HEK293 (cell line): ENCODE results near the gene LRRC8D.

Source experiments
- CTCF ChIA-PET: fragments of 350-600 bp; formaldehyde crosslinking; extraction: SDS; loops from one replicate; lab custom pipeline; 2021; ENCODE audit warnings: antibody characterized with exemption; lab: Yijun Ruan, JAX
- POLR2A ChIA-PET: fragments of 300-600 bp; formaldehyde crosslinking; extraction: SDS; loops from one replicate; lab custom pipeline; 2020; ENCODE audit warnings: antibody characterized with exemption, inconsistent platforms; lab: Yijun Ruan, JAX
- H3K27ac ChIP-seq: fragments of 200-500 bp; sonication (Bioruptor generic); 2 replicates; pipeline ENCODE4 v1.5.1; 2014; ENCODE audit warnings: low read depth, low read length, control low read depth, inconsistent platforms; ENCODE audit errors: extremely low read depth
- H3K36me3 ChIP-seq, 2 experiments: fragments of 200-500 bp in 1 of 2; sonication (Bioruptor generic) in 1 of 2; 1 replicate in 1 of 2; 2 replicates in 1 of 2; pipeline ENCODE4 v1.5.1; 2014 to 2017; ENCODE audit warnings: inconsistent platforms in 2 of 2, low read length in 2 of 2; ENCODE audit not compliant: control insufficient read depth in 2 of 2, insufficient read depth in 1 of 2
- H3K4me1 ChIP-seq: fragments of 200-500 bp; sonication (Bioruptor generic); 2 replicates; pipeline ENCODE4 v1.5.1; 2014; ENCODE audit warnings: mild to moderate bottlenecking, low read length, inconsistent platforms; ENCODE audit not compliant: control insufficient read depth, insufficient read depth
- H3K4me3 ChIP-seq: 2 replicates; pipeline ENCODE4 v1.5.1; 2011; ENCODE audit warnings: low read depth, mild to moderate bottlenecking, control low read depth, low read length, moderate library complexity
- H3K9me3 ChIP-seq: fragments of 200-500 bp; sonication (Bioruptor generic); 2 replicates; pipeline ENCODE4 v1.5.1; 2014; ENCODE audit warnings: low read depth, low read length, inconsistent platforms; ENCODE audit not compliant: control insufficient read depth, insufficient read depth
- ATF2 ChIP-seq: fragments of 450-650 bp; formaldehyde crosslinking; IDR thresholded peaks from 2 replicates; pipeline ENCODE4 v1.5.1; 2016; ENCODE audit warnings: missing biosample characterization, missing genetic modification characterization, low read depth
- BCL11B ChIP-seq: fragments of 450-650 bp; formaldehyde crosslinking; IDR thresholded peaks from 2 replicates; pipeline ENCODE4 v1.5.1; 2016; ENCODE audit warnings: low read depth, missing biosample characterization, missing genetic modification characterization
- EGR2 ChIP-seq: fragments of 450-650 bp; formaldehyde crosslinking; IDR thresholded peaks from 2 replicates; pipeline ENCODE4 v1.5.1; 2016; ENCODE audit warnings: low read depth, missing biosample characterization, missing genetic modification characterization
- GFI1B ChIP-seq: fragments of 450-650 bp; formaldehyde crosslinking; IDR thresholded peaks from 2 replicates; pipeline ENCODE4 v1.5.1; 2016; ENCODE audit warnings: missing biosample characterization, missing genetic modification characterization
- GLI2 ChIP-seq: fragments of 450-650 bp; formaldehyde crosslinking; IDR thresholded peaks from 2 replicates; pipeline ENCODE4; 2017; ENCODE audit warnings: missing biosample characterization, missing genetic modification characterization, low read depth, borderline replicate concordance
- HOXC10 ChIP-seq: sonication (generic); formaldehyde crosslinking; IDR thresholded peaks from 2 replicates; pipeline ENCODE4 v1.8.1; 2023; ENCODE audit warnings: mild to moderate bottlenecking, missing genetic modification reagents
- KLF9 ChIP-seq: fragments of 450-650 bp; formaldehyde crosslinking; IDR thresholded peaks from 2 replicates; pipeline ENCODE4 v1.5.1; 2016; ENCODE audit warnings: missing biosample characterization, missing genetic modification characterization, low read depth
- OSR2 ChIP-seq: fragments of 450-650 bp; formaldehyde crosslinking; IDR thresholded peaks from 2 replicates; pipeline ENCODE4 v1.5.1; 2016; ENCODE audit warnings: missing biosample characterization, missing genetic modification characterization
- OVOL3 ChIP-seq: fragments of 450-650 bp; formaldehyde crosslinking; IDR thresholded peaks from 2 replicates; pipeline ENCODE4 v1.5.1; 2016; ENCODE audit warnings: missing biosample characterization, missing genetic modification characterization
- SCRT2 ChIP-seq: fragments of 450-650 bp; formaldehyde crosslinking; IDR thresholded peaks from 2 replicates; pipeline ENCODE4 v1.5.1; 2016; ENCODE audit warnings: missing biosample characterization, missing genetic modification characterization
- ZNF19 ChIP-seq: fragments of 450-650 bp; formaldehyde crosslinking; IDR thresholded peaks from 2 replicates; pipeline ENCODE4; 2016; ENCODE audit warnings: missing biosample characterization, missing genetic modification characterization, low read depth
- ZNF211 ChIP-seq: fragments of 450-650 bp; formaldehyde crosslinking; IDR thresholded peaks from 2 replicates; pipeline ENCODE4 v1.5.1; 2016; ENCODE audit warnings: low read depth, missing biosample characterization, missing genetic modification characterization
- ZNF274 ChIP-seq, 2 experiments: fragments of 200-500 bp in 1 of 2; fragments of 450-650 bp in 1 of 2; sonication (Bioruptor generic) in 1 of 2; formaldehyde crosslinking in 1 of 2; IDR thresholded peaks; 2 replicates each; pipeline versions ENCODE4 v1.5.1 to v1.6.1; 2014 to 2016; ENCODE audit warnings: borderline replicate concordance in 1 of 2, inconsistent platforms in 1 of 2, low read length in 1 of 2, missing biosample characterization in 1 of 2, missing genetic modification characterization in 1 of 2
- ZNF311 ChIP-seq: fragments of 450-650 bp; formaldehyde crosslinking; IDR thresholded peaks from 2 replicates; pipeline ENCODE4 v1.5.1; 2017; ENCODE audit warnings: missing biosample characterization, missing genetic modification characterization, borderline replicate concordance
- ZNF324 ChIP-seq: fragments of 450-650 bp; formaldehyde crosslinking; IDR thresholded peaks from 2 replicates; pipeline ENCODE4 v1.5.1; 2016; ENCODE audit warnings: missing biosample characterization, missing genetic modification characterization
- ZNF354C ChIP-seq: fragments of 450-650 bp; formaldehyde crosslinking; IDR thresholded peaks from 2 replicates; pipeline ENCODE4 v1.5.1; 2016; ENCODE audit warnings: missing biosample characterization, missing genetic modification characterization, low read depth, borderline replicate concordance
- ZNF366 ChIP-seq: fragments of 450-650 bp; formaldehyde crosslinking; conservative IDR thresholded peaks from 2 replicates; pipeline ENCODE4 v1.5.1; 2016; ENCODE audit warnings: missing biosample characterization, missing genetic modification characterization
- ZNF621 ChIP-seq: fragments of 450-650 bp; formaldehyde crosslinking; IDR thresholded peaks from 2 replicates; pipeline ENCODE4 v1.5.1; 2017; ENCODE audit warnings: missing biosample characterization, missing genetic modification characterization
- ZNF670 ChIP-seq: fragments of 450-650 bp; formaldehyde crosslinking; IDR thresholded peaks from 2 replicates; pipeline ENCODE4 v1.5.1; 2016; ENCODE audit warnings: missing biosample characterization, missing genetic modification characterization, low read depth
- ZNF837 ChIP-seq: fragments of 450-650 bp; formaldehyde crosslinking; IDR thresholded peaks from 2 replicates; pipeline ENCODE4 v1.5.1; 2016; ENCODE audit warnings: missing biosample characterization, missing genetic modification characterization
- TF ChIP-seq, protein P1 (sequence below): fragments of 450-650 bp; IDR thresholded peaks from 2 replicates; pipeline ENCODE4 v1.5.1; 2018; ENCODE audit warnings: missing biosample characterization, missing genetic modification characterization
- TF ChIP-seq, protein P2 (sequence below): fragments of 450-650 bp; formaldehyde crosslinking; conservative IDR thresholded peaks from 2 replicates; pipeline ENCODE4 v1.5.1; 2016; ENCODE audit warnings: low read depth, missing biosample characterization, missing genetic modification characterization
- TF ChIP-seq, protein P3 (sequence below): fragments of 450-650 bp; formaldehyde crosslinking; IDR thresholded peaks from 2 replicates; pipeline ENCODE4 v1.5.1; 2016; ENCODE audit warnings: missing biosample characterization, missing genetic modification characterization

LRRC8D gene

GRCh38 chr1:89907727-89908212, 86.9 kb downstream of the LRRC8D start:
- CTCF ChIA-PET = interaction anchor here (0.5 kb wide), 1 partner anchor 67 kb away, joined by 3 read pairs; no protein-coding TSS in a partner anchor
- Histone ChIP-seq H3K36me3 (no peaks in the 10 kb centered on the region), H3K9me3 (no peaks in the 10 kb centered on the region), H3K27ac (no peak overlapping the region), H3K4me3 (no peak overlapping the region), H3K4me1 (no peaks in the 10 kb centered on the region; the same call in 1 of the 2 replicates)
- TF ChIP-seq ATF2 = peak; percentile 88
- TF ChIP-seq ZNF274 (IDR thresholded peaks at IDR 0.05; ENCODE audit: low read length) = no peak
- TF ChIP-seq ZNF274 (tag by site-specific recombination; IDR thresholded peaks at IDR 0.05; ENCODE audit: borderline replicate concordance) = no peak
- TF ChIP-seq HOXC10 = no peak
- no peak for TF ChIP-seq ZNF311 (tag by site-specific recombination)
- TF ChIP-seq, protein P1, sequence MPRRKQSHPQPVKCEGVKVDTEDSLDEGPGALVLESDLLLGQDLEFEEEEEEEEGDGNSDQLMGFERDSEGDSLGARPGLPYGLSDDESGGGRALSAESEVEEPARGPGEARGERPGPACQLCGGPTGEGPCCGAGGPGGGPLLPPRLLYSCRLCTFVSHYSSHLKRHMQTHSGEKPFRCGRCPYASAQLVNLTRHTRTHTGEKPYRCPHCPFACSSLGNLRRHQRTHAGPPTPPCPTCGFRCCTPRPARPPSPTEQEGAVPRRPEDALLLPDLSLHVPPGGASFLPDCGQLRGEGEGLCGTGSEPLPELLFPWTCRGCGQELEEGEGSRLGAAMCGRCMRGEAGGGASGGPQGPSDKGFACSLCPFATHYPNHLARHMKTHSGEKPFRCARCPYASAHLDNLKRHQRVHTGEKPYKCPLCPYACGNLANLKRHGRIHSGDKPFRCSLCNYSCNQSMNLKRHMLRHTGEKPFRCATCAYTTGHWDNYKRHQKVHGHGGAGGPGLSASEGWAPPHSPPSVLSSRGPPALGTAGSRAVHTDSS (tag by site-specific recombination) = peak; percentile 52; the same call in 1 of the 2 replicates
- no peak for TF ChIP-seq OVOL3
- POLR2A ChIA-PET = no interaction called here

GRCh38 chr1:89908273-89908671, 87.4 kb downstream of the LRRC8D start:
- Histone ChIP-seq H3K4me3 (no peak overlapping the region), H3K36me3 (no peaks in the 10 kb centered on the region), H3K4me1 (no peaks in the 10 kb centered on the region; the same call in 1 of the 2 replicates), H3K9me3 (no peaks in the 10 kb centered on the region), H3K27ac (no peak overlapping the region)
- TF ChIP-seq EGR2 (tag by site-specific recombination) (no peak), SCRT2 (tag by site-specific recombination) (peak; percentile 41)
- ChIA-PET POLR2A (no interaction called here), CTCF (interaction anchor here (0.5 kb wide), 1 partner anchor 70 kb away, joined by 3 read pairs; no protein-coding TSS in a partner anchor)

GRCh38 chr1:89908672-89909436, 88.0 kb downstream of the LRRC8D start:
- POLR2A ChIA-PET = interaction anchor here (0.7 kb wide), 1 partner anchor 65 kb away, joined by 7 read pairs; no protein-coding TSS in a partner anchor
- H3K27ac ChIP-seq = no peak overlapping the region
- no peak for TF ChIP-seq OVOL3
- TF ChIP-seq, protein P2, sequence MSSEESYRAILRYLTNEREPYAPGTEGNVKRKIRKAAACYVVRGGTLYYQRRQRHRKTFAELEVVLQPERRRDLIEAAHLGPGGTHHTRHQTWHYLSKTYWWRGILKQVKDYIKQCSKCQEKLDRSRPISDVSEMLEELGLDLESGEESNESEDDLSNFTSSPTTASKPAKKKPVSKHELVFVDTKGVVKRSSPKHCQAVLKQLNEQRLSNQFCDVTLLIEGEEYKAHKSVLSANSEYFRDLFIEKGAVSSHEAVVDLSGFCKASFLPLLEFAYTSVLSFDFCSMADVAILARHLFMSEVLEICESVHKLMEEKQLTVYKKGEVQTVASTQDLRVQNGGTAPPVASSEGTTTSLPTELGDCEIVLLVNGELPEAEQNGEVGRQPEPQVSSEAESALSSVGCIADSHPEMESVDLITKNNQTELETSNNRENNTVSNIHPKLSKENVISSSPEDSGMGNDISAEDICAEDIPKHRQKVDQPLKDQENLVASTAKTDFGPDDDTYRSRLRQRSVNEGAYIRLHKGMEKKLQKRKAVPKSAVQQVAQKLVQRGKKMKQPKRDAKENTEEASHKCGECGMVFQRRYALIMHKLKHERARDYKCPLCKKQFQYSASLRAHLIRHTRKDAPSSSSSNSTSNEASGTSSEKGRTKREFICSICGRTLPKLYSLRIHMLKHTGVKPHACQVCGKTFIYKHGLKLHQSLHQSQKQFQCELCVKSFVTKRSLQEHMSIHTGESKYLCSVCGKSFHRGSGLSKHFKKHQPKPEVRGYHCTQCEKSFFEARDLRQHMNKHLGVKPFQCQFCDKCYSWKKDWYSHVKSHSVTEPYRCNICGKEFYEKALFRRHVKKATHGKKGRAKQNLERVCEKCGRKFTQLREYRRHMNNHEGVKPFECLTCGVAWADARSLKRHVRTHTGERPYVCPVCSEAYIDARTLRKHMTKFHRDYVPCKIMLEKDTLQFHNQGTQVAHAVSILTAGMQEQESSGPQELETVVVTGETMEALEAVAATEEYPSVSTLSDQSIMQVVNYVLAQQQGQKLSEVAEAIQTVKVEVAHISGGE = no peak
- TF ChIP-seq ZNF837 = no peak
- TF ChIP-seq ZNF354C (tag by site-specific recombination) = no peak
- no peak for TF ChIP-seq ZNF324
- no peak for TF ChIP-seq KLF9
- no peak for TF ChIP-seq ZNF274 (IDR thresholded peaks at IDR 0.05; ENCODE audit: low read length)
- TF ChIP-seq ZNF274 (tag by site-specific recombination; IDR thresholded peaks at IDR 0.05; ENCODE audit: borderline replicate concordance) = no peak
- no peak for TF ChIP-seq GFI1B (tag by site-specific recombination)
- no peak for TF ChIP-seq ZNF19 (tag by site-specific recombination)
- TF ChIP-seq ZNF621 (tag by site-specific recombination) = no peak
- 0 out of 2 replicates have a peak, but pooled peaks have one; percentile 28 for TF ChIP-seq ZNF366 (tag by site-specific recombination)
- TF ChIP-seq OSR2 = peak; percentile 40; the same call in 1 of the 2 replicates
- TF ChIP-seq BCL11B (tag by site-specific recombination) = no peak
- TF ChIP-seq ZNF670 = no peak
- TF ChIP-seq ZNF211 (tag by site-specific recombination) = no peak
- TF ChIP-seq GLI2 = no peak
- TF ChIP-seq, protein P3, sequence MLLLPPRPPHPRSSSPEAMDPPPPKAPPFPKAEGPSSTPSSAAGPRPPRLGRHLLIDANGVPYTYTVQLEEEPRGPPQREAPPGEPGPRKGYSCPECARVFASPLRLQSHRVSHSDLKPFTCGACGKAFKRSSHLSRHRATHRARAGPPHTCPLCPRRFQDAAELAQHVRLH (tag by site-specific recombination) = no peak

More at GRCh38 chr1:89908672-89909436, 88.0 kb downstream of the LRRC8D start:
- Histone ChIP-seq H3K4me3 (no peak overlapping the region), H3K9me3 (no peaks in the 10 kb centered on the region), H3K36me3 (no peaks in the 10 kb centered on the region), H3K4me1 (no peaks in the 10 kb centered on the region; the same call in 1 of the 2 replicates)
- CTCF ChIA-PET = interaction anchor here (0.5 kb wide), 1 partner anchor 69 kb away, joined by 3 read pairs; no protein-coding TSS in a partner anchor
